ENCODE measurements around the gene ATM.

DNA sequence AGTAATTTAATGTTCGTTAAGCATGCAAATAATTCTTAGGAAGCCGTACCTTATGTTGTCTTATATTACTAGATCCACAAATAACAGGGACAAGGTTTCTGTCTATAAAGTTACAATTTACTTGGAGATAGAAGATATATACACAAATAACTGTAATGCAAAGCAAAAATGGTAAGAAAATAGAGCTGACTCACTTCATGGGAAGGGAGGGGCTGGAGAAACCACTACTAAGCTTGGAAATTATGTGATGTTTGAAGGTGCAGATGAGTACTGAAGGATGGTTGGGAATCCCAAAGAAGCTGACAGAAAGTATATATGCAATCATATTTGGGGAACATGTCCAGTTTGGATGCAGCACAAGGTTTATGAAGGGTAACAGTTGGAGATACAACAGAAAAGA, 4.4 kb upstream of the ATM start:
- no peak for TF ChIP-seq POLR2A (IDR thresholded peaks at IDR 0.05)
- TF ChIP-seq, protein P1, sequence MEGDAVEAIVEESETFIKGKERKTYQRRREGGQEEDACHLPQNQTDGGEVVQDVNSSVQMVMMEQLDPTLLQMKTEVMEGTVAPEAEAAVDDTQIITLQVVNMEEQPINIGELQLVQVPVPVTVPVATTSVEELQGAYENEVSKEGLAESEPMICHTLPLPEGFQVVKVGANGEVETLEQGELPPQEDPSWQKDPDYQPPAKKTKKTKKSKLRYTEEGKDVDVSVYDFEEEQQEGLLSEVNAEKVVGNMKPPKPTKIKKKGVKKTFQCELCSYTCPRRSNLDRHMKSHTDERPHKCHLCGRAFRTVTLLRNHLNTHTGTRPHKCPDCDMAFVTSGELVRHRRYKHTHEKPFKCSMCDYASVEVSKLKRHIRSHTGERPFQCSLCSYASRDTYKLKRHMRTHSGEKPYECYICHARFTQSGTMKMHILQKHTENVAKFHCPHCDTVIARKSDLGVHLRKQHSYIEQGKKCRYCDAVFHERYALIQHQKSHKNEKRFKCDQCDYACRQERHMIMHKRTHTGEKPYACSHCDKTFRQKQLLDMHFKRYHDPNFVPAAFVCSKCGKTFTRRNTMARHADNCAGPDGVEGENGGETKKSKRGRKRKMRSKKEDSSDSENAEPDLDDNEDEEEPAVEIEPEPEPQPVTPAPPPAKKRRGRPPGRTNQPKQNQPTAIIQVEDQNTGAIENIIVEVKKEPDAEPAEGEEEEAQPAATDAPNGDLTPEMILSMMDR (IDR thresholded peaks at IDR 0.05): no peak
